GM12878 (cell line): ENCODE results near the gene KCTD14. TPM values are rescaled to one million over a fixed set of nuclear protein-coding genes. Genes with fewer than 3 reads are reported as not detected.

ENCODE experiments used
- ATAC-seq: fragments of 200-7000 bp; cut with Tn5 transposase; 3 replicates; pipeline ENCODE4 v1.9.1; 2020; ENCODE audit warnings: mild to moderate bottlenecking, moderate library complexity
- BruUV-seq: library from RNA; stranded (reverse); fragments of 400-500 nt; replicated peaks from 2 replicates; lab custom pipeline; 2021; lab: Mats Ljungman, UMichigan
- CTCF ChIA-PET: fragments of 300-600 bp; sonication (Branson Sonifier 250); formaldehyde crosslinking; extraction: SDS; loops from one replicate; lab custom pipeline; 2021; ENCODE audit warnings: inconsistent platforms; lab: Yijun Ruan, JAX
- POLR2A ChIA-PET: fragments of 350-600 bp; formaldehyde crosslinking; extraction: SDS; loops from one replicate; lab custom pipeline; 2021; ENCODE audit warnings: inconsistent platforms; lab: Charles Lee
- RAD21 ChIA-PET: fragments of 300-600 bp; sonication (Branson Sonifier 250); formaldehyde crosslinking; loops from one replicate; lab custom pipeline; 2023; ENCODE audit warnings: antibody characterized with exemption; ENCODE audit not compliant: unreplicated experiment; lab: Charles Lee
- SMC1A ChIA-PET: fragments of 300-600 bp; sonication (Branson Sonifier 250); formaldehyde crosslinking; loops from one replicate; lab custom pipeline; 2023; ENCODE audit not compliant: unreplicated experiment, uncharacterized antibody; lab: Charles Lee
- DNase-seq: peaks from one replicate; pipeline ENCODE4 v3.0.0-alpha.2; 2011; ENCODE audit warnings: low read depth, low spot score
- FAIRE-seq: peaks from 3 replicates; lab custom pipeline; 2011; peaks lifted over from hg19 to GRCh38; lab: Jason Lieb, UNC
- H2AFZ ChIP-seq: 2 replicates; pipeline ENCODE4 v1.6.0; 2011; ENCODE audit warnings: low read depth, low read length, control low read depth; ENCODE audit not compliant: control insufficient read depth
- H3K27ac ChIP-seq: 2 replicates; pipeline ENCODE4 v1.5.1; 2011; ENCODE audit warnings: control low read depth; ENCODE audit not compliant: control insufficient read depth, insufficient read depth
- H3K27me3 ChIP-seq, 2 experiments: replicated peaks in 1 of 2; 2 replicates each; pipeline versions ENCODE4 v1.6.0 to v1.6.1; 2011; ENCODE audit warnings: low read length in 1 of 2; ENCODE audit not compliant: control insufficient read depth in 2 of 2, insufficient read depth in 2 of 2
- H3K36me3 ChIP-seq, 2 experiments: 2 replicates each; pipeline ENCODE4 v1.5.1; 2011; ENCODE audit warnings: low read length in 1 of 2; ENCODE audit not compliant: control insufficient read depth in 2 of 2, insufficient read depth in 2 of 2
- H3K4me1 ChIP-seq: 2 replicates; pipeline ENCODE4 v1.6.1; 2011; ENCODE audit warnings: mild to moderate bottlenecking, low read length, moderate library complexity, mixed read lengths; ENCODE audit not compliant: control insufficient read depth, insufficient read depth
- H3K4me2 ChIP-seq: 2 replicates; pipeline ENCODE4 v1.6.0; 2011; ENCODE audit warnings: control low read depth; ENCODE audit not compliant: control insufficient read depth, insufficient read depth
- H3K4me3 ChIP-seq: fragments of 200-600 bp; sonication (generic); 2 replicates; pipeline ENCODE4 v1.5.1; 2016
- H3K79me2 ChIP-seq: 2 replicates; pipeline ENCODE4 v1.6.0; 2011; ENCODE audit warnings: low read length; ENCODE audit not compliant: control insufficient read depth, insufficient read depth
- H3K9ac ChIP-seq: 2 replicates; pipeline ENCODE4 v1.8.0; 2011; ENCODE audit warnings: low read length, control low read depth, mixed read lengths; ENCODE audit not compliant: control insufficient read depth, insufficient read depth
- H3K9me3 ChIP-seq: replicated peaks from 3 replicates; pipeline ENCODE4 v1.5.1; 2011; ENCODE audit warnings: mild to moderate bottlenecking, low read length; ENCODE audit not compliant: control insufficient read depth, insufficient read depth
- H4K20me1 ChIP-seq: 2 replicates; pipeline ENCODE4 v1.6.0; 2011; ENCODE audit not compliant: control insufficient read depth, insufficient read depth
- CHD4 ChIP-seq: fragments of 200-600 bp; sonication (generic); IDR thresholded peaks from 2 replicates; pipeline ENCODE4 v1.6.1; 2016; ENCODE audit warnings: mild to moderate bottlenecking
- EED ChIP-seq: sonication (generic); IDR thresholded peaks from 2 replicates; pipeline ENCODE4 v1.6.1; 2016; ENCODE audit warnings: antibody characterized with exemption, low read depth
- GABPA ChIP-seq: IDR thresholded peaks from 2 replicates; pipeline ENCODE4 v1.6.1; 2014; ENCODE audit warnings: antibody characterized with exemption, low read depth, mild to moderate bottlenecking, inconsistent platforms
- HCFC1 ChIP-seq: fragments of 150-350 bp; IDR thresholded peaks from 2 replicates; pipeline ENCODE4 v1.6.1; 2014; ENCODE audit warnings: low read length
- HSF1 ChIP-seq: fragments of 150-350 bp; IDR thresholded peaks from 2 replicates; pipeline ENCODE4 v1.6.1; 2014; ENCODE audit warnings: mild to moderate bottlenecking, low read depth, low read length
- MXI1 ChIP-seq: fragments of 150-350 bp; IDR thresholded peaks from 2 replicates; pipeline ENCODE4 v1.6.1; 2011; ENCODE audit warnings: low read depth, mild to moderate bottlenecking, inconsistent platforms, low read length, improper control_type of control experiment
- PRDM15 ChIP-seq: fragments of 450-650 bp; formaldehyde crosslinking; IDR thresholded peaks from 2 replicates; pipeline ENCODE4 v1.4.0; 2020; ENCODE audit warnings: mild to moderate bottlenecking, moderate library complexity
- SKIL ChIP-seq: fragments of 450-650 bp; IDR thresholded peaks from 2 replicates; pipeline ENCODE4 v1.6.1; 2017; ENCODE audit warnings: mild to moderate bottlenecking, low read depth, inconsistent platforms; ENCODE audit not compliant: poor library complexity, severe bottlenecking
- TBL1XR1 ChIP-seq: IDR thresholded peaks from 2 replicates; pipeline ENCODE4 v1.6.1; 2012; ENCODE audit warnings: low read depth, low read length, improper control_type of control experiment
- WGBS: methylation state at CpG from one replicate; pipeline ENCODE4 v1.1.6; 2016; ENCODE audit warnings: low lambda C conversion rate; ENCODE audit not compliant: insufficient replicate concordance, insufficient coverage; ENCODE audit errors: missing lambda C conversion rate; 5-methylcytosine and 5-hydroxymethylcytosine counted together
- in situ Hi-C: fragments of 300-500 bp; cut with MboI; formaldehyde crosslinking; loops from 9 replicates; pipeline ENCODE4 v1.14.3; 2018; ENCODE audit warnings: mixed read lengths
- intact Hi-C: fragments of 100-400 bp; cut with micrococcal nuclease; formaldehyde crosslinking; loops from one replicate; pipeline ENCODE4 v1.14.2; 2022; ENCODE audit not compliant: unreplicated experiment
- polyA plus RNA-seq, 11 experiments: library from polyadenylated mRNA; depleted of rRNA in 4 of 11; unstranded in 6 of 11; stranded (reverse) in 5 of 11; fragments of >200 nt; fragmentation: Nextera tagmentation in 4 of 11; fragmentation: Illumina TruSeq in 1 of 11; extraction: Ambion mirVana in 4 of 11; extraction: Trizol in 1 of 11; gene quantifications; 1 replicate in 1 of 11; 2 replicates in 10 of 11; pipeline versions ENCODE4 v1.2.1 to v1.2.3, GENCODE V29; 2011 to 2016; ENCODE audit warnings: inconsistent platforms in 2 of 11, missing spikeins in 2 of 11, low read depth in 1 of 11
- total RNA-seq, 4 experiments: library from RNA; depleted of rRNA in 3 of 4; stranded (reverse); fragments of >200 nt in 3 of 4; fragmentation: Illumina TruSeq in 1 of 4; extraction: Trizol in 1 of 4; gene quantifications; 2 replicates each; pipeline versions ENCODE4 v1.2.1 to v1.2.3, GENCODE V29; 2013 to 2021

KCTD14 gene
- total and polyA plus RNA-seq, 10 of the 15 experiments (the other 5 are each of a cell fraction or from before 2014, with no cell fraction given) = 0.11 to 0.63 (median 0.48) TPM

- WGBS = 89% methylated on average over 15 of the region's 15 CpGs
- no peak overlapping the region for H3K4me2 ChIP-seq
- H3K27me3 ChIP-seq = no peaks in the 10 kb centered on the region
- H3K9me3 ChIP-seq = no peaks in the 10 kb centered on the region
- RAD21 ChIA-PET = interaction anchor here (2.5 kb wide), 1 partner anchor 46 kb away, joined by 9 read pairs; no protein-coding TSS in a partner anchor
- no peaks in the 10 kb centered on the region for H4K20me1 ChIP-seq
- no peaks in the 10 kb centered on the region for H3K36me3 ChIP-seq
- H2AFZ ChIP-seq = no peak overlapping the region
- POLR2A ChIA-PET = interaction anchor here (0.9 to 1.0 kb wide), 2 partner anchors 20 to 46 kb away, joined by 3 to 5 read pairs; partner anchors contain the start of gene INTS4
- SMC1A ChIA-PET = interaction anchor here (0.9 to 1.1 kb wide), 3 partner anchors 13 to 264 kb away, joined by 3 read pairs; partner anchors contain the start of gene INTS4
- CTCF ChIA-PET = interaction anchor here (1.1 to 1.4 kb wide), 2 partner anchors 34 to 46 kb away, joined by 3 read pairs; partner anchors contain the start of gene INTS4
- TF ChIP-seq SKIL = no peak
- TF ChIP-seq HSF1 = no peak
- no peak for TF ChIP-seq MXI1
- no peak for TF ChIP-seq HCFC1
- no peak for TF ChIP-seq CHD4
- no peak for TF ChIP-seq EED
- TF ChIP-seq TBL1XR1 = no peak
- TF ChIP-seq PRDM15 (CRISPR knock-in tag) = no peak
- no peak for TF ChIP-seq GABPA
- no peak overlapping the region for H3K4me3 ChIP-seq
- no peak overlapping the region for H3K9ac ChIP-seq
- no TSS peak for BruUV-seq
- DNase-seq (no peak), ATAC-seq (no peak), FAIRE-seq (no peak)
- H3K27ac ChIP-seq = no peak overlapping the region
- in situ Hi-C loops = no loop called here
- peaks cover 7% of the 10 kb centered on the region for H3K4me1 ChIP-seq
- intact Hi-C loops = no loop called here
- H3K79me2 ChIP-seq = no peaks in the 10 kb centered on the region
Observed at GRCh38 chr11:78040691-78041379, 17.8 kb upstream of the KCTD14 start.
